CD4-positive, alpha-beta T cell (primary cell): Measurements from ENCODE around the gene AHDC1. TPM values are rescaled to one million over a fixed set of nuclear protein-coding genes. Genes with fewer than 3 reads are reported as not detected.

Experiments used
- ATAC-seq: fragments of 200-7000 bp; cut with Tn5 transposase; one replicate; pipeline ENCODE4 v1.10.0; 2022; ENCODE audit warnings: mild to moderate bottlenecking; ENCODE audit not compliant: poor library complexity
- CTCF ChIA-PET: fragments of 350-600 bp; sonication (Branson Sonifier 250); formaldehyde crosslinking; loops from one replicate; lab custom pipeline; 2021; ENCODE audit warnings: antibody characterized with exemption, inconsistent platforms; lab: Charles Lee
- POLR2A ChIA-PET: fragments of 350-600 bp; sonication (Branson Sonifier 250); formaldehyde crosslinking; loops from one replicate; lab custom pipeline; 2021; ENCODE audit warnings: antibody characterized with exemption, inconsistent platforms; lab: Charles Lee
- DNase-seq, 14 experiments: peaks; one replicate each; pipeline ENCODE4 v3.0.0-alpha.2; 2013 to 2020; ENCODE audit warnings: mixed read lengths in 2 of 14
- H3K27ac ChIP-seq, 2 donors: one replicate each; pipeline versions ENCODE4 v1.5.1 to v1.7.0; 2013; ENCODE audit warnings: low read length in 2 of 2, low read depth in 1 of 2, mild to moderate bottlenecking in 1 of 2
- H3K27me3 ChIP-seq, 2 experiments: 1 replicate in 1 of 2; 2 replicates in 1 of 2; pipeline versions ENCODE4 v1.6.1 to v1.7.0; 2013; ENCODE audit warnings: low read length in 2 of 2, control low read depth in 1 of 2, mild to moderate bottlenecking in 1 of 2, moderate library complexity in 1 of 2; ENCODE audit not compliant: insufficient read depth in 2 of 2, control insufficient read depth in 1 of 2
- H3K36me3 ChIP-seq: one replicate; pipeline ENCODE4 v1.6.1; 2013; ENCODE audit warnings: low read length, control low read depth; ENCODE audit not compliant: insufficient read depth
- H3K4me1 ChIP-seq: one replicate; pipeline ENCODE4 v1.6.1; 2013; ENCODE audit warnings: low read length, control low read depth; ENCODE audit not compliant: insufficient read depth
- H3K4me3 ChIP-seq: one replicate; pipeline ENCODE4 v1.5.1; 2013; ENCODE audit warnings: mild to moderate bottlenecking, low read length, moderate library complexity
- H3K9me3 ChIP-seq, 2 experiments: 1 replicate in 1 of 2; 2 replicates in 1 of 2; pipeline versions ENCODE4 v1.6.1 to v1.7.0; 2013; ENCODE audit warnings: low read length in 2 of 2, mild to moderate bottlenecking in 2 of 2, control low read depth in 1 of 2, moderate library complexity in 1 of 2; ENCODE audit not compliant: control insufficient read depth in 1 of 2, insufficient read depth in 1 of 2
- H3K27ac Mint-ChIP-seq: one replicate; pipeline ENCODE4 v1.8.0; 2020; ENCODE audit warnings: mixed read lengths
- H3K27me3 Mint-ChIP-seq: one replicate; pipeline ENCODE4 v1.8.0; 2021; ENCODE audit warnings: mixed read lengths
- H3K36me3 Mint-ChIP-seq: one replicate; pipeline ENCODE4 v1.8.0; 2021; ENCODE audit warnings: low read depth, mixed read lengths
- H3K4me1 Mint-ChIP-seq: one replicate; pipeline ENCODE4 v1.8.0; 2021; ENCODE audit warnings: low read depth, mixed read lengths
- H3K4me3 Mint-ChIP-seq: one replicate; pipeline ENCODE4 v1.8.0; 2020; ENCODE audit warnings: mild to moderate bottlenecking, mixed read lengths
- H3K9me3 Mint-ChIP-seq: one replicate; pipeline ENCODE4 v1.8.0; 2020; ENCODE audit warnings: mixed read lengths
- intact Hi-C, 2 experiments: fragments of 100-400 bp; cut with DNase I in 1 of 2; cut with micrococcal nuclease in 1 of 2; formaldehyde crosslinking; loops; one replicate each; pipeline versions ENCODE4 v1.15.1 to v1.9.0; 2023 to 2025; cut with DNase I, micrococcal nuclease
- total RNA-seq, 174 experiments: library from RNA in 2 of 174; stranded (reverse) in 2 of 174; gene quantifications; one replicate each; pipeline ENCODE4 v1.2.3 and lab custom pipeline; 2021 to 2026
- TF ChIP-seq, protein P1 (sequence below): fragments of 200-600 bp; IDR thresholded peaks from one replicate; pipeline ENCODE4 v1.8.0; 2022; ENCODE audit warnings: antibody characterized with exemption, mild to moderate bottlenecking

The AHDC1 gene
- total RNA-seq, 2 experiments from 2014 or later: 20.8 to 22.9 TPM

DNA sequence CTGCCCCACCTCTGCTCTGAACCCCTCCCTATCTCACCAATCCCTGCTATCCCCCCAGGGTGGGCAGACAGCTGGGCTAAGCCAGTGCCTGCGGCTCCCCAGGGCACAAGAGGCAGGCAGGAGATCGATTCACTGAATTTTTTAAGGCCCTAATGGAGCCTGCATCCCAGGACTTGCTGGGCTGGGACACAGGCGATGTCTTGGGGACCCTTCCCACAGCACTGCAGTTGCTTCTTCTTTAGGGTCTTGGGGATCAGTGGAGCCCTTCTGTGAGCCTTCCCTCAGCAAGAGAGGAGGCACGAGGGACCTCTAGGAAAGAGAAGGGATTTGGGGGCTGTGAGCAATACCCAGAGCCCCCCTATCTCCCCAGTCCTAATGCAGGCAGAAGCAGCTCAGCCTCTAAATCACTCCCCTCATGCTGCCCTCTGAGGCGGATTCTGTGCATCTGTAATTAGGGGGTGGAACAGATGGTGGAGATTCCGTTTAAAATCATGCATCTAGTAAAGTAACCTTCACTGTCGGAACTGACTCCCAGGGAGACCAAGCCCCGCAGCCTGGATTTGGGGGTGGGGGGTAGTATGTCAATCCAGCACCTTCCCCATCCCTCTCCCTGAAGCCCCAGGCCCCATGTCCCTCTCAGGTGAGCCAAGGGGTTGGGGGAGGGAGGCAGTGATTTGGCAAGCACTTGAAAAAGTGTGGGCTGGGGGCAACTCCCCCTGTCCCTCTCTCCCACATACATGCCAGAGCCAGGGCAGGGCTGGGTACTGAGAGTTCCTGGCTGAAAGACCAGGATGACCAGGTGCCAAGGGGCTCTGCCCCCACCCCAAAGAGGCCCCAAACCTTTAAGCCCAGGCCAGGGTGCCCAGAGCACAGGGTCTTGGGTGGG, 10.0 kb downstream of the AHDC1 start:
- Mint-ChIP-seq H3K4me3 (no peak overlapping the region), H3K4me1 (no peaks in the 10 kb centered on the region), H3K27me3 (no peaks in the 10 kb centered on the region), H3K36me3 (peaks cover 3% of the 10 kb centered on the region), H3K27ac (no peak overlapping the region), H3K9me3 (no peaks in the 10 kb centered on the region)
- no peak overlapping the region for H3K27ac ChIP-seq
- H3K9me3 ChIP-seq: no peaks in the 10 kb centered on the region
- TF ChIP-seq, protein P1, sequence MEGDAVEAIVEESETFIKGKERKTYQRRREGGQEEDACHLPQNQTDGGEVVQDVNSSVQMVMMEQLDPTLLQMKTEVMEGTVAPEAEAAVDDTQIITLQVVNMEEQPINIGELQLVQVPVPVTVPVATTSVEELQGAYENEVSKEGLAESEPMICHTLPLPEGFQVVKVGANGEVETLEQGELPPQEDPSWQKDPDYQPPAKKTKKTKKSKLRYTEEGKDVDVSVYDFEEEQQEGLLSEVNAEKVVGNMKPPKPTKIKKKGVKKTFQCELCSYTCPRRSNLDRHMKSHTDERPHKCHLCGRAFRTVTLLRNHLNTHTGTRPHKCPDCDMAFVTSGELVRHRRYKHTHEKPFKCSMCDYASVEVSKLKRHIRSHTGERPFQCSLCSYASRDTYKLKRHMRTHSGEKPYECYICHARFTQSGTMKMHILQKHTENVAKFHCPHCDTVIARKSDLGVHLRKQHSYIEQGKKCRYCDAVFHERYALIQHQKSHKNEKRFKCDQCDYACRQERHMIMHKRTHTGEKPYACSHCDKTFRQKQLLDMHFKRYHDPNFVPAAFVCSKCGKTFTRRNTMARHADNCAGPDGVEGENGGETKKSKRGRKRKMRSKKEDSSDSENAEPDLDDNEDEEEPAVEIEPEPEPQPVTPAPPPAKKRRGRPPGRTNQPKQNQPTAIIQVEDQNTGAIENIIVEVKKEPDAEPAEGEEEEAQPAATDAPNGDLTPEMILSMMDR: no peak
- ChIA-PET CTCF (interaction anchor here (2.1 kb wide), 1 partner anchor 37 kb away, joined by 10 read pairs; no protein-coding TSS in a partner anchor), POLR2A (interaction anchor here (0.6 kb wide), 1 partner anchor 252 kb away, joined by 3 read pairs; the partner anchor contains the start of gene SYTL1)
- ATAC-seq: no peak
- intact Hi-C loops: no loop called here
- no peak overlapping the region for H3K4me3 ChIP-seq
- H3K4me1 ChIP-seq: peaks cover 52% of the 10 kb centered on the region
- peaks cover 10% of the 10 kb centered on the region for H3K36me3 ChIP-seq
- H3K27me3 ChIP-seq: no peaks in the 10 kb centered on the region
- no peak for DNase-seq

DNA sequence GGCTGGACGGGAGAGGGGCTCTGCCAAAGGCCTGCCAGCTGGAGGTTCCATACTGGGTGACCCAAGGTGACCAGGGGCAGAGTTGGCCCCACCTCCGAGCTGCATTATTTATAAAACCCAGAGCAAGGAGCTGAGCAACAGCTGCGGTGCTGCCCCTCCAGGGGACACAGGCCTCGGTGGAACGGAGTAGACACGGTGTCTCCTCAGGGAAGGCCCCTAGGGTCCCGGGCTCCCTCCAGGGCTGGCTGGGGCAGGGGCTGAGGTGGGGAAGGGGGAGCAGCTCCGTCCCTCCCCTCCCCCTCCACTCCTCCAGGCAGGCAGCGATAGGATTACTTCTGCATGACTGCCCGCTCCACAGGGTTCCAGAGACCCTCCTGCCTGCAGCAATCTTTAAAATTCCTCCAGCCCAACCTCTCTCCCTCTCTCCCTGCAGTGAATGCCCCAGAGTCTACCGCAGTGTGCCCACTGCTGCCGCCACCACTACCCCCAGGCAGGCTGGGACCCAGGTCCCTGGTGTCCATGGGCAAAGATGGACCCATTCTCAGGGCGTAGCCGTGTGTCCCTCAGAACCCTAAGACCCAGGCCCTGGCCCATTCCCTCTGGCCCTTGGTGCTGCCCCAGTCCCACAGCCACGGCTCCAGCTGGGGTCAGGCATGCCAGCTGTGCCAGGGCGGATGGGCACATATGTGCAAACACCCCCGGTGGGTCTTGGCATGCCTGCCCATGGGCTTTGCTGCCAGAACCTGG, 10.8 kb downstream of the AHDC1 start:
- intact Hi-C loops: no loop called here
- Histone ChIP-seq H3K4me3 (no peak overlapping the region), H3K4me1 (peaks cover 44% of the 10 kb centered on the region), H3K9me3 (no peaks in the 10 kb centered on the region), H3K27ac (no peak overlapping the region), H3K27me3 (no peaks in the 10 kb centered on the region), H3K36me3 (peaks cover 13% of the 10 kb centered on the region)
- Mint-ChIP-seq H3K9me3 (no peaks in the 10 kb centered on the region), H3K4me3 (no peak overlapping the region), H3K27ac (no peak overlapping the region), H3K4me1 (no peaks in the 10 kb centered on the region), H3K36me3 (peaks cover 3% of the 10 kb centered on the region), H3K27me3 (no peaks in the 10 kb centered on the region)
- no peak for ATAC-seq
- ChIA-PET CTCF (interaction anchor here (1.2 kb wide), 1 partner anchor 24 kb away, joined by 3 read pairs; no protein-coding TSS in a partner anchor), POLR2A (no interaction called here)
- DNase-seq: no peak
- TF ChIP-seq, protein P1: no peak

DNA sequence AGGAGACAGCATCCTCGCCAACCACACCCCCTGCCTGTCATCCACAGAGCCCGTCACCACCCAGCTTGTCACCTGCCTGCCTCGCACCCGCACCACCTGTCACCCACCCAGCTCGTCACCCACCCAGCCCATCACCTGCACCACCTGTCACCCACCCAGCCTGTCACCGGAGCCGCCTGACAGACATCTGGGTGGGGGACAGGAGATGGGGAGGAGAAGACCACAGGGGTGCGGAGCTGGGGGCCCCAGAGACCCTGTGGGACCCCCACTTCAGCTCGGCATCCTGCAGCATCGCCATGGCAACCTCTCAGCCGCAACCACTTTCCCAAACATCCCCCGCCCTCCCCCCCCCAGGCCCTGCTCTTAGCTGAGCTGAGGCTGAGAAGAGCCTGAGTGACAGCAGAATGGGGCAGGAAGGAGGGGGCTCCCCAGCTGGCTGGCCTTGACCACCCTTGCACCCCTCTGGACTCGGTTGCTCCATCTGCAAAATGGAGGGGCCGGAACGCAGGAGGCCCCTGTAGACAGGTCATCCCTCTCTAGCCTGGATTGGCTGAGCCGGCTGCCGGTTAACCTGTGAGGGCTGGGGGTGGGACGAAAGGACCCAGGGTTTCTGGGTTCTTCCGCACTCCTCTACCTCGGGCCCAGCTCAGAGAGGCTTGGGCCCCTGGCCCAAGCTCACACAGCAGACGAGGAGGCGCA, 11.6 kb downstream of the AHDC1 start:
- Mint-ChIP-seq H3K27ac (no peak overlapping the region), H3K4me1 (no peaks in the 10 kb centered on the region), H3K27me3 (no peaks in the 10 kb centered on the region), H3K4me3 (no peak overlapping the region), H3K36me3 (peaks cover 3% of the 10 kb centered on the region), H3K9me3 (no peaks in the 10 kb centered on the region)
- Histone ChIP-seq H3K4me3 (no peak overlapping the region), H3K9me3 (no peaks in the 10 kb centered on the region), H3K27me3 (no peaks in the 10 kb centered on the region), H3K36me3 (peaks cover 13% of the 10 kb centered on the region), H3K4me1 (peaks cover 37% of the 10 kb centered on the region), H3K27ac (no peak overlapping the region)
- ChIA-PET POLR2A (no interaction called here), CTCF (interaction anchor here (1.2 kb wide), 1 partner anchor 24 kb away, joined by 3 read pairs; no protein-coding TSS in a partner anchor)
- TF ChIP-seq, protein P1: no peak
- DNase-seq: no peak
- no peak for ATAC-seq
- intact Hi-C loops: no loop called here
